Endothelial cell of umbilical vein (primary cell): Measurements from ENCODE around the gene MAP6D1. TPM values are rescaled to one million over a fixed set of nuclear protein-coding genes. Genes with fewer than 3 reads are reported as not detected.

Source experiments
- BruUV-seq: library from RNA; stranded (reverse); fragments of 400-500 nt; replicated peaks from 2 replicates; lab custom pipeline; 2021; lab: Mats Ljungman, UMichigan
- CTCF ChIA-PET: fragments of 300-600, 350-600 bp; sonication (Branson Sonifier 250); formaldehyde crosslinking; loops from one replicate; lab custom pipeline; 2021; ENCODE audit warnings: antibody characterized with exemption, inconsistent platforms; lab: Charles Lee
- POLR2A ChIA-PET: fragments of 300-600, 350-600 bp; sonication (Branson Sonifier 250); formaldehyde crosslinking; loops from one replicate; lab custom pipeline; 2021; ENCODE audit warnings: antibody characterized with exemption, inconsistent platforms; lab: Charles Lee
- DNase-seq: peaks from one replicate; pipeline ENCODE4 v3.0.0-alpha.2; 2011; ENCODE audit warnings: low read depth, low spot score
- FAIRE-seq: peaks from 2 replicates; lab custom pipeline; 2011; peaks lifted over from hg19 to GRCh38; lab: Jason Lieb, UNC
- H2AFZ ChIP-seq: 2 replicates; pipeline ENCODE4 v1.6.0; 2012; ENCODE audit warnings: low read depth, low read length, control low read depth, inconsistent platforms
- H3K27ac ChIP-seq: 2 replicates; pipeline ENCODE4 v1.5.1; 2011; ENCODE audit warnings: low read depth, mild to moderate bottlenecking, control low read depth, low read length, moderate library complexity; ENCODE audit not compliant: insufficient read depth
- H3K27me3 ChIP-seq, 2 experiments: 2 replicates each; pipeline versions ENCODE4 v1.6.0 to v1.6.1; 2011; ENCODE audit warnings: low read length in 2 of 2, mixed read lengths in 1 of 2; ENCODE audit not compliant: control insufficient read depth in 2 of 2, insufficient read depth in 2 of 2
- H3K36me3 ChIP-seq, 2 experiments: 2 replicates in 1 of 2; 3 replicates in 1 of 2; pipeline ENCODE4 v1.5.1; 2011; ENCODE audit warnings: low read length in 2 of 2, mild to moderate bottlenecking in 1 of 2, moderate library complexity in 1 of 2; ENCODE audit not compliant: control insufficient read depth in 2 of 2, insufficient read depth in 2 of 2; ENCODE audit errors: extremely low read depth in 1 of 2
- H3K4me1 ChIP-seq: 3 replicates; pipeline ENCODE4 v1.5.1; 2011; ENCODE audit warnings: mild to moderate bottlenecking, low read length; ENCODE audit not compliant: control insufficient read depth, insufficient read depth; ENCODE audit errors: extremely low read depth
- H3K4me2 ChIP-seq: 2 replicates; pipeline ENCODE4 v1.6.1; 2011; ENCODE audit warnings: low read length, control low read depth, mixed read lengths; ENCODE audit not compliant: insufficient read depth
- H3K4me3 ChIP-seq, 3 experiments: fragments of 200-600 bp in 1 of 3; sonication (generic), shearing (Covaris generic) in 1 of 3; replicated peaks in 1 of 3; 2 replicates each; pipeline ENCODE4 v1.5.1; 2011 to 2016; ENCODE audit warnings: control low read depth in 3 of 3, low read length in 3 of 3, mild to moderate bottlenecking in 2 of 3, inconsistent platforms in 1 of 3, low read depth in 1 of 3, moderate library complexity in 1 of 3; ENCODE audit not compliant: insufficient read depth in 1 of 3
- H3K79me2 ChIP-seq: 2 replicates; pipeline ENCODE4 v1.6.0; 2012; ENCODE audit warnings: low read length, inconsistent platforms; ENCODE audit not compliant: control insufficient read depth, insufficient read depth
- H3K9ac ChIP-seq: replicated peaks from 2 replicates; pipeline ENCODE3; 2011; ENCODE audit warnings: low read length, control low read depth; ENCODE audit not compliant: insufficient read depth; ENCODE audit errors: extremely low read depth
- H3K9me1 ChIP-seq: replicated peaks from 3 replicates; pipeline ENCODE4 v1.6.0; 2011; ENCODE audit warnings: mild to moderate bottlenecking, low read length; ENCODE audit not compliant: control insufficient read depth, insufficient read depth; ENCODE audit errors: extremely low read depth
- H3K9me3 ChIP-seq: replicated peaks from 2 replicates; pipeline ENCODE4 v1.5.1; 2012; ENCODE audit warnings: low read length, inconsistent platforms; ENCODE audit not compliant: control insufficient read depth, insufficient read depth
- H4K20me1 ChIP-seq: replicated peaks from 2 replicates; pipeline ENCODE3; 2011; ENCODE audit warnings: mild to moderate bottlenecking, low read length; ENCODE audit not compliant: control insufficient read depth, insufficient read depth; ENCODE audit errors: extremely low read depth
- FOS ChIP-seq: IDR thresholded peaks from 2 replicates; pipeline ENCODE4 v1.6.1; 2011; ENCODE audit warnings: mild to moderate bottlenecking, low read length, moderate library complexity, borderline replicate concordance; ENCODE audit not compliant: insufficient read depth
- GATA2 ChIP-seq: IDR thresholded peaks from 2 replicates; pipeline ENCODE4 v1.7.0; 2011; ENCODE audit warnings: low read depth, mild to moderate bottlenecking, moderate library complexity, mixed read lengths, low read length; ENCODE audit not compliant: insufficient read length, insufficient read depth
- JUN ChIP-seq: IDR thresholded peaks from 2 replicates; pipeline ENCODE4 v1.6.1; 2011; ENCODE audit warnings: borderline replicate concordance, low read depth; ENCODE audit not compliant: insufficient read length, insufficient read depth
- POLR2A ChIP-seq: IDR thresholded peaks from 2 replicates; pipeline ENCODE4 v1.6.1; 2012; ENCODE audit warnings: low read depth, mild to moderate bottlenecking, control low read depth, low read length
- POLR2AphosphoS5 ChIP-seq: IDR thresholded peaks from 2 replicates; pipeline ENCODE4 v1.6.1; 2012; ENCODE audit warnings: low read depth, mild to moderate bottlenecking, control low read depth, low read length, moderate library complexity; ENCODE audit not compliant: insufficient read depth
- dilution Hi-C: fragments of 300-500 bp; cut with MboI; formaldehyde crosslinking; loops from one replicate; pipeline ENCODE4 v1.15.0; 2019; ENCODE audit warnings: low sequenced_read_pairs; ENCODE audit not compliant: extremely low pct_ligation_motif_present
- intact Hi-C: fragments of 100-400 bp; cut with micrococcal nuclease; formaldehyde crosslinking; loops from one replicate; pipeline ENCODE4 v1.10.0; 2022
- polyA plus RNA-seq, 4 experiments: library from polyadenylated mRNA; depleted of rRNA in 3 of 4; stranded (reverse) in 3 of 4; unstranded in 1 of 4; fragments of >200 nt; gene quantifications; 2 replicates each; pipeline versions ENCODE4 v1.2.1 to v1.2.3, GENCODE V29; 2011 to 2012; ENCODE audit warnings: missing spikeins in 1 of 4
- total RNA-seq: library from RNA; stranded (reverse); gene quantifications from 2 replicates; pipeline ENCODE4 v1.2.3, GENCODE V29; 2021

The MAP6D1 gene
- total and polyA plus RNA-seq, 2 donors (not counting 3 experiments of a cell fraction or from before 2014, with no cell fraction given) = 2.4 to 3.5 TPM

DNA sequence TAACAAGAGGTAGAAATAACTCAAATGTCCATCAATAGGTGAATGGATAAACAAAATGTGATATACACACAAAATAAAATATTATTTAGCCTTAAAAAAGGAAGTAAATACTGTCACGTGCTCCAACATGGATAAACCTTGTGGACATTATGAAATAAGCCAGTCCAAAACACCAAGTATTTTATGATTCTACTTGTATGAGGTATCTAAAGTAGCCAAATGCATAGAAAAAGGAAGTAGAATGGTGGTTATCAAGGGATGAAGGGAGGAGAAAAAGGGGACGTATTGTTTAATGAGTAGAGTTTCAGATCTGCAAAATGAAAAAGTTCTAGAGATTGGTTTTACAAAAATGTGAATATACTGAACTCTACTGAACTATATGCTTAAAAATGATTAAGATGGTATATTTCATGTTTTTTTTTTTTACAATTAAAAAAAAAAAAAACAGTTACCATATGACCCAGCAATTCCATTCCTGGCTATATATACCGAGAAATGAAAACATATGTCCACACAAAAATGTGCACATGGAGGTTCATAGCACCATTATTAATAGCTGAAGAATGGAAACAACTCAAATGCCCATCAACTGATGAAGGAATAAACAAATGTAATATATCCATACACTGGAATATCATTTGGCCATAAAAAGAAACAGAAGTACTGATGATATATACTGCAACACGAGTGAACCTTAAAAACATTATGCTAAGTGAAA lies 29.1 kb upstream of the MAP6D1 start:
- FAIRE-seq (no peak), DNase-seq (no peak)
- Histone ChIP-seq H3K4me2 (no peak overlapping the region), H3K36me3 (peaks cover 2% of the 10 kb centered on the region in 2 experiments), H3K9ac (no peak overlapping the region), H3K9me1 (no peaks in the 10 kb centered on the region), H2AFZ (no peak overlapping the region), H3K79me2 (no peaks in the 10 kb centered on the region), H3K27ac (no peak overlapping the region), H3K4me1 (no peaks in the 10 kb centered on the region), H3K9me3 (no peaks in the 10 kb centered on the region), H3K27me3 (no peaks in the 10 kb centered on the region), H4K20me1 (no peaks in the 10 kb centered on the region), H3K4me3 (no peak overlapping the region)
- intact Hi-C loops = no loop called here
- dilution Hi-C loops = no loop called here
- BruUV-seq = no TSS peak
- TF ChIP-seq GATA2 (no peak), POLR2A (no peak), POLR2AphosphoS5 (no peak), FOS (no peak), JUN (no peak)
- POLR2A ChIA-PET = no interaction called here
- CTCF ChIA-PET = no interaction called here

DNA sequence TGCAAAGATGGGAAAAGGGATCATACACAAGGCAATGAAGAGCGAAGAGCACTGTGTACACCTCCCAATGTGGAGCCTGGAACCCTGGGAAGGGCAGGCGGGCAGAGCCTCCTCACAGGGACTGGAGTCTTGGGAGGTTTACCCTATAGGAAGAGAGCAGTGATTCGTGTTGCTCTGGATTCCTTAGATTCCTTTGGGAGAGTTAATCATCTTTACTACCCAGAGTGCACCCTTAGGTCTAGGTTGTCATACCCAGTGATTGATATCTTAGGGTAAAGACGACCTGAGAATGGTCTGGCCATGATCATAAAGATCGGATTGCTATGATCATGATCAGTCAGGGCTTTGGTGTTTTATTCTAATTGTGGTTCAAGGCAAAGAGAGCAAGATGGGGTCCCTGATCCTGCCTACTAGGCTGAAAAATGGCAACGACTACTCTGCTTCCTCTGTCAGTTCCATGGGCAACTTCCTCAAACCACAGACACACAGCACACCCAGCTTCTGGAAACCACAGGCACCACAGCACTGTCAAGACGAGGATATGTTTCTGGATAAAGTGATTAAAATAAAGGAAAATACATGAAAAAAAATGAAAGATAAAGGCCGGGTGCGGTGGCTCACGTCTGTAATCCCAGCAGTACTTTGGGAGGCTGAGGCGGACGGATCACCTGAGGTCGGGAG lies 20.4 kb upstream of the MAP6D1 start:
- no peak for TF ChIP-seq POLR2A
- H3K36me3 ChIP-seq = peaks cover 6 to 14% of the 10 kb centered on the region in 2 experiments
- H3K4me1 ChIP-seq = peaks cover 14% of the 10 kb centered on the region
- no peak overlapping the region for H3K9ac ChIP-seq
- dilution Hi-C loops = no loop called here
- BruUV-seq = no TSS peak
- no peaks in the 10 kb centered on the region for H4K20me1 ChIP-seq
- H2AFZ ChIP-seq = no peak overlapping the region
- no peaks in the 10 kb centered on the region for H3K27me3 ChIP-seq
- H3K4me3 ChIP-seq = no peak overlapping the region
- intact Hi-C loops = no loop called here
- H3K79me2 ChIP-seq = no peaks in the 10 kb centered on the region
- H3K27ac ChIP-seq = no peak overlapping the region
- DNase-seq (no peak), FAIRE-seq (no peak)
- ChIA-PET POLR2A (no interaction called here), CTCF (no interaction called here)
- no peaks in the 10 kb centered on the region for H3K9me1 ChIP-seq
- H3K4me2 ChIP-seq = no peak overlapping the region
- no peaks in the 10 kb centered on the region for H3K9me3 ChIP-seq
